GM12873 (cell line): ENCODE measurements around the gene MYO1C.

Experiments used
- CTCF ChIP-seq: IDR thresholded peaks from 2 replicates; pipeline ENCODE4 v1.5.1; 2012; ENCODE audit warnings: low read depth, mild to moderate bottlenecking, moderate library complexity, low read length, control low read depth; ENCODE audit not compliant: insufficient read depth; ENCODE audit errors: missing control alignments

Gene MYO1C

GRCh38 chr17:1452836-1453235, 39.6 kb downstream of the MYO1C start:
- TF ChIP-seq CTCF = no peak

GRCh38 chr17:1449412-1449967, 43.0 kb downstream of the MYO1C start:
- no peak for TF ChIP-seq CTCF

- no peak for TF ChIP-seq CTCF
These were observed 45.4 kb downstream of the MYO1C start for GRCh38 chr17:1447052-1447451.

GRCh38 chr17:1446201-1446600, 46.3 kb downstream of the MYO1C start:
- no peak for TF ChIP-seq CTCF

GRCh38 chr17:1442187-1442586, 50.3 kb downstream of the MYO1C start:
- TF ChIP-seq CTCF = no peak

GRCh38 chr17:1440921-1441320, 51.6 kb downstream of the MYO1C start:
- TF ChIP-seq CTCF = no peak

GRCh38 chr17:1438593-1439083, 53.8 kb downstream of the MYO1C start:
- TF ChIP-seq CTCF = no peak
